Smooth muscle cell (in vitro differentiated cells): ENCODE results near the gene ZNF277. TPM values are rescaled to one million over a fixed set of nuclear protein-coding genes. Genes with fewer than 3 reads are reported as not detected.

Source experiments
- DNase-seq: peaks from one replicate; lab custom pipeline; 2025; ENCODE audit not compliant: unreplicated experiment; lab: John Stamatoyannopoulos, UW
- H2AFZ ChIP-seq: fragments of 200-600 bp; sonication (generic); 2 replicates; pipeline ENCODE4 v1.6.0; 2016; ENCODE audit warnings: antibody characterized with exemption, low read depth, mild to moderate bottlenecking
- H3F3A ChIP-seq: fragments of 200-600 bp; sonication (generic); 2 replicates; pipeline ENCODE4 v1.6.0; 2017; ENCODE audit warnings: antibody characterized with exemption, low read depth
- H3K27ac ChIP-seq: fragments of 200-600 bp; sonication (generic); 2 replicates; pipeline ENCODE4 v1.5.1; 2016; ENCODE audit warnings: low read depth, mild to moderate bottlenecking
- H3K27me3 ChIP-seq: fragments of 200-600 bp; sonication (generic); 2 replicates; pipeline ENCODE4 v1.6.1; 2016; ENCODE audit warnings: low read depth, mild to moderate bottlenecking
- H3K36me3 ChIP-seq: fragments of 200-600 bp; sonication (generic); 2 replicates; pipeline ENCODE4 v1.5.1; 2016; ENCODE audit warnings: low read depth
- H3K4me1 ChIP-seq: fragments of 200-600 bp; sonication (generic); 2 replicates; pipeline ENCODE4 v1.5.1; 2016; ENCODE audit warnings: low read depth
- H3K4me2 ChIP-seq: fragments of 200-600 bp; sonication (generic); 2 replicates; pipeline ENCODE4 v1.6.0; 2016; ENCODE audit warnings: mild to moderate bottlenecking
- H3K4me3 ChIP-seq: fragments of 200-600 bp; sonication (generic); 2 replicates; pipeline ENCODE4 v1.5.1; 2016; ENCODE audit warnings: mild to moderate bottlenecking
- H3K79me2 ChIP-seq: fragments of 200-600 bp; sonication (generic); 2 replicates; pipeline ENCODE4 v1.6.0; 2016; ENCODE audit warnings: low read depth, mild to moderate bottlenecking
- H3K9ac ChIP-seq: fragments of 200-600 bp; sonication (generic); 2 replicates; pipeline ENCODE4 v1.6.0; 2016; ENCODE audit warnings: low read depth
- H3K9me3 ChIP-seq: fragments of 200-600 bp; sonication (generic); replicated peaks from 2 replicates; pipeline ENCODE4 v1.5.1; 2016; ENCODE audit warnings: low read depth
- H4K20me1 ChIP-seq: fragments of 200-600 bp; sonication (generic); 2 replicates; pipeline ENCODE4 v1.6.0; 2016; ENCODE audit warnings: low read depth
- WGBS: methylation state at CpG from one replicate; pipeline ENCODE4 v1.1.7; 2016; ENCODE audit warnings: low lambda C conversion rate; 5-methylcytosine and 5-hydroxymethylcytosine counted together
- polyA plus RNA-seq: library from polyadenylated mRNA; unstranded; fragments of >200 nt; fragmentation: Nextera tagmentation; extraction: Ambion mirVana; gene quantifications from 2 replicates; pipeline ENCODE4 v1.2.1, GENCODE V29; 2016
- total RNA-seq: library from RNA; depleted of rRNA; stranded (reverse); fragments of >200 nt; gene quantifications from 2 replicates; pipeline ENCODE4 v1.2.3, GENCODE V29; 2014
- TF ChIP-seq, protein P1 (sequence below): fragments of 200-600 bp; sonication (generic); IDR thresholded peaks from 2 replicates; pipeline ENCODE4 v1.5.1; 2017; ENCODE audit warnings: borderline replicate concordance, mild to moderate bottlenecking, antibody characterized with exemption; ENCODE audit not compliant: insufficient read depth, poor library complexity, severe bottlenecking

ZNF277 gene
- total and polyA plus RNA-seq, 2 experiments from 2014 or later: 8.4 to 28.0 TPM

DNA sequence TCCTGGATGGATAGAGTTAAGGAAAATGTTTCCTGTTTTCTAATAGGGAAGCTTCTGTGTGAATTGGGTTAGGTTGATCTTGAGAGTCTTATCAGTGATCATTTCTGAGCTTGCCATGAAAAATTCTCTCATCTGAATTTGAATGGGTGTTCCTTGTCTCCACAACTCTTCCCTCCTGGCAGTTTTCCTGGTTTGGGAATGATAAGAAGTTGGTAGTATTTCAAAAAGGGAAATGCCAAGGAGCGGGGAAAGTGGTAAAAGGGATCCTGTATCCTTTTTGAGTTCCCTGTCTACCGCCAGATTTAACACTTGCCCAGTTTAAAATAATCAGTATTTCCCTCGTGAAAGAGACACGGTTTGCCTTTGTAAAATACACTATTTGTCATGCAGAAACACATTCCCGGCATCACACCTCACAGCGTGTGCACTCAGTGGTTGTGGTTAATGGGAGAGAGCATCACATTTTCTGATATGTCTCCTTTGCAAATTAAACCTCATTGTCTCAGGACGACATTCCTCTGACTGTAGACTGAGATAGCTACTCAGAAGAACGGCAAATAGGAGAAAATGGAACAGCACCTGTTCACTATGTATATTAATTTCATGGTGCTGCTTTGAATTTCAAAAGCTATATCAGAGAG is 130.6 kb downstream of the ZNF277 start:
- Histone ChIP-seq H2AFZ (no peak overlapping the region), H3K9me3 (no peaks in the 10 kb centered on the region), H3K36me3 (peaks cover 7% of the 10 kb centered on the region), H3K79me2 (no peaks in the 10 kb centered on the region), H3K4me3 (no peak overlapping the region), H3F3A (no peaks in the 10 kb centered on the region), H4K20me1 (no peaks in the 10 kb centered on the region), H3K27ac (no peak overlapping the region), H3K4me1 (no peaks in the 10 kb centered on the region), H3K9ac (no peak overlapping the region), H3K27me3 (no peaks in the 10 kb centered on the region), H3K4me2 (no peak overlapping the region)
- TF ChIP-seq, protein P1, sequence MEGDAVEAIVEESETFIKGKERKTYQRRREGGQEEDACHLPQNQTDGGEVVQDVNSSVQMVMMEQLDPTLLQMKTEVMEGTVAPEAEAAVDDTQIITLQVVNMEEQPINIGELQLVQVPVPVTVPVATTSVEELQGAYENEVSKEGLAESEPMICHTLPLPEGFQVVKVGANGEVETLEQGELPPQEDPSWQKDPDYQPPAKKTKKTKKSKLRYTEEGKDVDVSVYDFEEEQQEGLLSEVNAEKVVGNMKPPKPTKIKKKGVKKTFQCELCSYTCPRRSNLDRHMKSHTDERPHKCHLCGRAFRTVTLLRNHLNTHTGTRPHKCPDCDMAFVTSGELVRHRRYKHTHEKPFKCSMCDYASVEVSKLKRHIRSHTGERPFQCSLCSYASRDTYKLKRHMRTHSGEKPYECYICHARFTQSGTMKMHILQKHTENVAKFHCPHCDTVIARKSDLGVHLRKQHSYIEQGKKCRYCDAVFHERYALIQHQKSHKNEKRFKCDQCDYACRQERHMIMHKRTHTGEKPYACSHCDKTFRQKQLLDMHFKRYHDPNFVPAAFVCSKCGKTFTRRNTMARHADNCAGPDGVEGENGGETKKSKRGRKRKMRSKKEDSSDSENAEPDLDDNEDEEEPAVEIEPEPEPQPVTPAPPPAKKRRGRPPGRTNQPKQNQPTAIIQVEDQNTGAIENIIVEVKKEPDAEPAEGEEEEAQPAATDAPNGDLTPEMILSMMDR: no peak
- DNase-seq: no peak
- 52% methylated on average over 8 of the region's 8 CpGs for WGBS

DNA sequence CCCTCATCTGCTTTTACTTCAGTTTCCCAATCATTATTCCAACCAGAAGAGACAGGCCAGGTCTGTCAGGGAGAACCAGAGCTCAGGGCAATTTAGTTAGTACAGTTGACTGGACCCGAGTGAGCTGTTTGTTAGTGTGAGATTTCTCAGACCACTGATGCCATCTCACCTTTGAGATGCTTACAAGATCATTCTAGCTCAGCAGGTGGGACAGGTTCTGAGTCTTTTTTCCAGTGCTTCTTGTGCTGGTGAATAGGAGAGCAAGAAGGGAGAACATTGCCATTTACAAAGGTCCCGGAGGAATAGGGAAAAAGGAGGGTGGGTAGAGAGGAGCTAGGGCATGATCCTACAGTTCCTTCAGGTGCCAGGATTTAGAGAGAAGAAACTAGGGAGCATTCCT is 131.4 kb downstream of the ZNF277 start:
- Histone ChIP-seq H4K20me1 (no peaks in the 10 kb centered on the region), H3K9me3 (no peaks in the 10 kb centered on the region), H3F3A (no peaks in the 10 kb centered on the region), H3K4me2 (no peak overlapping the region), H2AFZ (no peak overlapping the region), H3K4me3 (no peak overlapping the region), H3K4me1 (no peaks in the 10 kb centered on the region), H3K27me3 (no peaks in the 10 kb centered on the region), H3K79me2 (no peaks in the 10 kb centered on the region), H3K27ac (no peak overlapping the region), H3K9ac (no peak overlapping the region), H3K36me3 (peaks cover 13% of the 10 kb centered on the region)
- WGBS: 83% methylated on average over 2 of the region's 2 CpGs
- TF ChIP-seq, protein P1: no peak
- DNase-seq: no peak

DNA sequence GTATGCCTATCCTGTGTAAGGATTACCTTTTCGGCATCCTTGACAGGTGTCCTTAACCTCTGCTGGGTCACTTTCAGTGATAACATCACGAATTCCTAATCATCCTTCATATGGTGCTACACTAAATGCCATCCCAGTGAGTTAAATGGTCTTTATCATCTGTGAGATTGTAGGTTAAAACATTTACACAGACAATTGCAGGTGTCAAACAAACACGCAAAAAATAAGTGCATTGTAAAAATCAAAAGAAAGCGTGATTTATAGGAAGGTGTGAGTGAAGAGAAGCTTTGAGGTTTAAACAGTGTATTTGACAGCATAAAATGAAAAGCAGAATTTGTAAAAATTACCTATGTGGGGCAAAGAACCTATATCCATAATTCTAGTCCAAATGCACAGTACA is 132.3 kb downstream of the ZNF277 start:
- H3K4me2 ChIP-seq: no peak overlapping the region
- H3K4me3 ChIP-seq: no peak overlapping the region
- H3K4me1 ChIP-seq: no peaks in the 10 kb centered on the region
- no peaks in the 10 kb centered on the region for H3F3A ChIP-seq
- H3K36me3 ChIP-seq: peaks cover 21% of the 10 kb centered on the region
- H4K20me1 ChIP-seq: no peaks in the 10 kb centered on the region
- 98% methylated on average over 4 of the region's 4 CpGs for WGBS
- DNase-seq: no peak
- no peak overlapping the region for H2AFZ ChIP-seq
- TF ChIP-seq, protein P1: no peak
- H3K79me2 ChIP-seq: no peaks in the 10 kb centered on the region
- H3K27ac ChIP-seq: no peak overlapping the region
- no peak overlapping the region for H3K9ac ChIP-seq
- H3K27me3 ChIP-seq: no peaks in the 10 kb centered on the region
- peaks cover 7% of the 10 kb centered on the region for H3K9me3 ChIP-seq

DNA sequence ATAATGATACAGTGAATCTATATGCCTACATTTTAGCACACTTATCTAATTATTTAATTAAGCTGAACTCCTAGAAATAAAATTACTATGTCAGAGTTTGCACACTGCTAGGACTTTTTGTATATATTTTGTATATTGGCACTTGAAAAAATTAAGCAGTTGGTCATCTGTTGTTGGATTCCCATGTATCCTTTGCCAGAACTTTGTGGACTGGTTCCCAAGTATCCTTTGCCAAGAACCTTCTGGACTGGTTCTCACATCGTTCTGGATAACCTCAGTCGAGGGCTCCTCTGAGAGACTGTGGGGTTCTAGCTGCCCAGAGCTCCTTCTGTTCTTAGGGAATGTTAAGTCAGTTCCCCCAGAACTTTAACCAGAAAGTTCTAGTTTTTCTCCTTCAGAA is 135.0 kb downstream of the ZNF277 start:
- Histone ChIP-seq H3K4me3 (no peak overlapping the region), H2AFZ (no peak overlapping the region), H3K4me1 (no peaks in the 10 kb centered on the region), H3F3A (no peaks in the 10 kb centered on the region), H3K36me3 (peaks cover 21% of the 10 kb centered on the region), H3K9ac (no peak overlapping the region), H3K4me2 (no peak overlapping the region), H3K79me2 (no peaks in the 10 kb centered on the region), H4K20me1 (no peaks in the 10 kb centered on the region), H3K27me3 (no peaks in the 10 kb centered on the region), H3K9me3 (peaks cover 7% of the 10 kb centered on the region), H3K27ac (no peak overlapping the region)
- DNase-seq: no peak
- WGBS: 96% methylated on average over 2 of the region's 2 CpGs
- TF ChIP-seq, protein P1: no peak
